ENCODE data around the gene INTS3. TPM values are rescaled to one million over a fixed set of nuclear protein-coding genes. Genes with fewer than 3 reads are reported as not detected.

INTS3 gene
- total RNA-seq, 2 experiments from 2014 or later: 52.0 to 58.0 TPM

DNA sequence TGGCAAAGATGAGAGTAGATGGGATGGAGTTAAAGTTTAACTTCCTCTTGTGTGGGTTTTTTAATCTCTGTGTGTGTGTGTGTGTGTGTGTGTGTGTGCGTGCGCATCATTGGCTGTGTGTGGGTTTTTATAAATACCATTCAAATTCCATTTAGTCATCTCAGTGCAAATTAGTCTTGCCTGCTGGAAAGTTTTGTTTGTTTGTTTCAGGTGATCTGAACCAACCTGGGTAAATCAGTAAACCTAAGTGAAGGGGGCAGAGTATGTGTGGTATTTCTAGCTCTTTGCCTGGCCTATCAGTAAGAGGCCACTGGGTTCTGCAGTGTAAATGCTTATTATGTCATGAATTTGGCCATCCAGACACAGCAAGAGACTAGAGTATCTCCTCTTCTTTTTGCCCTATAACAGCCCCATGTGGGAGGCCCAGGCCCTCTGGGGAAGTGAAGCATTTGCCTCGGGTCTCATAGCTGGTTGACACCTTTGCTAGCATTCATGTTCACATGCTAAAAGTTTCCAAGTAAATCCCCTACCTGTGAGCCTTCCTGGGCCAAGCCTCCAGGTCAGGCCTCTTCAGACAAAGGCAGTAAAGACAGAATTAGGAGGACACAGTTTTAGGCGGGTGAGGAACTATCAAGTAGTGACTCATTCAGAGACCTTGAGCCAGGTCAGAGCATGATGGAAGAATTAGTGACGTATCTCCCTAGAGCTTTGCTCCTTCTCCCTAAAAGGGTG, 14.7 kb downstream of the INTS3 start:
- CTCF ChIA-PET: interaction anchor here (0.6 to 1.6 kb wide), 4 partner anchors 10 to 71 kb away, joined by 3 to 5 read pairs (median 4); partner anchors contain the start of gene ILF2
- Mint-ChIP-seq H3K4me3 (no peak overlapping the region), H3K4me1 (peaks cover 20% of the 10 kb centered on the region), H3K9me3 (ENCODE audit: low read depth) (no peaks in the 10 kb centered on the region), H3K36me3 (ENCODE audit: low read depth) (peaks cover 44% of the 10 kb centered on the region), H3K27me3 (no peaks in the 10 kb centered on the region), H3K27ac (peak overlapping the region; percentile 64)
- intact Hi-C loops (cut with DNase I, micrococcal nuclease): no loop called here
- ATAC-seq (peak; percentile 36), DNase-seq (peak; percentile 17)
- POLR2A ChIA-PET: interaction anchor here (0.6 kb wide), 1 partner anchor 225 kb away, joined by 3 read pairs; no protein-coding TSS in a partner anchor

DNA sequence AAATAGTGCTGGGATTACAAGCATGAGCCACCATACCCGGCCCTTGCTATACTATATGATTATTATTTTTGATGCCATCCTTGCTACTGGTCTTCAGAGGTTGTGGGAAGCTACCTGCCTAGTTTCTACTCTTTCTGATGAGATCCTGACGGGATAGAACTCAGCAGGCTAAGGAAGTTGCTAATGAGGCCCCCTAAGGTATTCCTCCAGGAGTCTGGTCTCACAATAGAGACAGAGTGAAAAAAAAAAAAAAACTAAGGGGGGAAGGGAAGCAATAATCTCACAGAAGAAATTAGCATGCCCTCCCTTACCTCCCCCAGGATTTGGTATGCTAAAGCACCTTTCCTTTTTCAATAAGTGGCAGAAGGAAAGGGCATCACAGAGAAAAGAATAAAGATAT, 17.6 kb downstream of the INTS3 start:
- H3K4me3 Mint-ChIP-seq: no peak overlapping the region
- H3K27me3 Mint-ChIP-seq: no peaks in the 10 kb centered on the region
- H3K4me1 Mint-ChIP-seq: peaks cover 25% of the 10 kb centered on the region
- CTCF ChIA-PET: interaction anchor here (0.7 kb wide), 1 partner anchor 20 kb away, joined by 3 read pairs; no protein-coding TSS in a partner anchor
- ATAC-seq (no peak), DNase-seq (no peak)
- no peaks in the 10 kb centered on the region for H3K9me3 Mint-ChIP-seq (ENCODE audit: low read depth)
- POLR2A ChIA-PET: no interaction called here
- H3K27ac Mint-ChIP-seq: no peak overlapping the region
- H3K36me3 Mint-ChIP-seq (ENCODE audit: low read depth): peaks cover 55% of the 10 kb centered on the region
- intact Hi-C loops (cut with DNase I, micrococcal nuclease): no loop called here

DNA sequence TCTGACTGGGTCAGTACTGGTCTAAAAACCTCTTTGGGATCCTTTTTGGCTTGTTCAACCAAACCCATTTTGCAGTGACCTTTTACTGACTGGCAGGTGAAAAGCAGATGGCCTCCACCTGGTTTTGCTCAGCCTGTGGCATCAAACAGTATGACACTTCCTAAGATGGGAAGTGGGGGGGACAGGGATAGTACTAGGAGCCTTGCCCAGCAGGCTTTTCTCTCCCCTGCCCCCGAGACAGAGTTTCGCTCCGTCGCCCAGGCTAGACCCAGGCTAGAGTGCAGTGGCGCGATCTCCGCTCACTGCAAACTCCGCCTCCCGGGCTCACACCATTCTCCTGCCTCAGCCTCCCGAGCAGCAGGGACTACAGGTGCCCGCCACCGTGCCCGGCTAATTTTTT, 18.3 kb downstream of the INTS3 start:
- Mint-ChIP-seq H3K4me1 (peaks cover 25% of the 10 kb centered on the region), H3K36me3 (ENCODE audit: low read depth) (peaks cover 57% of the 10 kb centered on the region), H3K27ac (no peak overlapping the region), H3K4me3 (no peak overlapping the region), H3K9me3 (ENCODE audit: low read depth) (no peaks in the 10 kb centered on the region), H3K27me3 (no peaks in the 10 kb centered on the region)
- intact Hi-C loops (cut with DNase I, micrococcal nuclease): no loop called here
- no peak for ATAC-seq
- no peak for DNase-seq
- CTCF ChIA-PET: interaction anchor here (0.7 kb wide), 1 partner anchor 35 kb away, joined by 3 read pairs; no protein-coding TSS in a partner anchor
- POLR2A ChIA-PET: no interaction called here

DNA sequence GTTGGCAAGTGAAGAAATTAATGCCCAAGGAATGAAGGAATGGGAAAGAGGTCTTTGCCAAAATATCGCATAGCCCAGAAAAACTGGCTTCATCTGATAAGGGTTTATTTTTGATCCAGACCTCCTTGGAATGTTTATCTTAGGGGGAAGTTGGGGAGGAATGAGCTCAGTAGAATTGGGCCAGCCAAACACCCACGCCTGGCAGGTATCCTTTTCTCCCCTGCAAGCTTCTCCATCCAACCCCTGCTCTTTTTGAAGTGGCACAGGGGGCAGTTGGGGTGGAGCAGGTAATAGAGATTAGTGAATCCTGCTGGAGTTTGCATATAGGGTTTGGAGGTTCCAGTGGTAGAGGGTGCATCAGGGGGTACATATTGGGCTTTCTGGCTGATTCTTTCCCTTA, 21.1 kb downstream of the INTS3 start:
- H3K36me3 Mint-ChIP-seq (ENCODE audit: low read depth): peaks cover 48% of the 10 kb centered on the region
- no peaks in the 10 kb centered on the region for H3K9me3 Mint-ChIP-seq (ENCODE audit: low read depth)
- intact Hi-C loops (cut with DNase I, micrococcal nuclease): loop anchor here (1.0 kb wide), 4 partner anchors 72 to 240 kb away; partner anchors contain the start of gene RAB13 (in 1 of the 2)
- ATAC-seq: no peak
- no peak for DNase-seq
- no peak overlapping the region for H3K4me3 Mint-ChIP-seq
- ChIA-PET CTCF (interaction anchor here (0.6 to 1.8 kb wide), 12 partner anchors 13 to 126 kb away, joined by 3 to 5 read pairs (median 3); no protein-coding TSS in a partner anchor), POLR2A (no interaction called here)
- H3K27me3 Mint-ChIP-seq: no peaks in the 10 kb centered on the region
- peaks cover 5% of the 10 kb centered on the region for H3K4me1 Mint-ChIP-seq
- no peak overlapping the region for H3K27ac Mint-ChIP-seq

DNA sequence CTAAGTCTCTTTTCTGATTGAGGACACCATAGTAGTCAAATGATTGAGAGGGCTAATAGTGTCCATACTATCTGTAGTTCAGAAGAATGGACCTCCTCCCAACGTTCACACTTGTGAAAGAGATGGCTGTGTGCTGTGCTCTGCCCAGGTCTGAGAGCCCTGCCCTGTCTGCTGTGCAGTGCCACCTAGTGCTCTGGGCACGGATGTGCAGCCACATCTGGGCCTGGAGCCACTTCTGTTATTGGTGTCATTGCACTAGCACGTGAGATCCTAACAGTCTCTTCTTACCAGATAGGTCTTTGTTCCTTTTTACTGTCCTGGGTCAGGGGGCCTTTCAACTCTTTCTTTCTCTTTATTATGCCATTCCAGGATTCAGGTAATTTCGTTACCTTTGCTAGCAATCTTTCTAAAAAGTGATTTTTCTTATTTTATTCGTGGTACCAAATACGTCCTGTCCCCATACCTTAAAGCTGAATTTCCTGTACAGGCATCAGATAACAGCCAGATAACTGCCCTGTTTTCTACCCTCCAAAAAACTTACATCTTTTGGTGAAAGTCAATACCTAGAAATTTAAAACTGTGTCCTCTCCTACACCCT, 21.7 kb downstream of the INTS3 start:
- Mint-ChIP-seq H3K9me3 (ENCODE audit: low read depth) (no peaks in the 10 kb centered on the region), H3K4me1 (peaks cover 5% of the 10 kb centered on the region), H3K4me3 (no peak overlapping the region), H3K27me3 (no peaks in the 10 kb centered on the region), H3K27ac (no peak overlapping the region), H3K36me3 (ENCODE audit: low read depth) (peaks cover 50% of the 10 kb centered on the region)
- peak; percentile 89 for DNase-seq
- ChIA-PET POLR2A (no interaction called here), CTCF (interaction anchor here (0.6 to 3.2 kb wide), 12 partner anchors 10 to 239 kb away, joined by 3 to 21 read pairs (median 4); partner anchors contain the start of genes INTS3 and NPR1)
- peak; percentile 100 for ATAC-seq
- intact Hi-C loops (cut with DNase I, micrococcal nuclease): loop anchor here (1.0 kb wide), 4 partner anchors 72 to 240 kb away; partner anchors contain the start of gene RAB13 (in 1 of the 2)

DNA sequence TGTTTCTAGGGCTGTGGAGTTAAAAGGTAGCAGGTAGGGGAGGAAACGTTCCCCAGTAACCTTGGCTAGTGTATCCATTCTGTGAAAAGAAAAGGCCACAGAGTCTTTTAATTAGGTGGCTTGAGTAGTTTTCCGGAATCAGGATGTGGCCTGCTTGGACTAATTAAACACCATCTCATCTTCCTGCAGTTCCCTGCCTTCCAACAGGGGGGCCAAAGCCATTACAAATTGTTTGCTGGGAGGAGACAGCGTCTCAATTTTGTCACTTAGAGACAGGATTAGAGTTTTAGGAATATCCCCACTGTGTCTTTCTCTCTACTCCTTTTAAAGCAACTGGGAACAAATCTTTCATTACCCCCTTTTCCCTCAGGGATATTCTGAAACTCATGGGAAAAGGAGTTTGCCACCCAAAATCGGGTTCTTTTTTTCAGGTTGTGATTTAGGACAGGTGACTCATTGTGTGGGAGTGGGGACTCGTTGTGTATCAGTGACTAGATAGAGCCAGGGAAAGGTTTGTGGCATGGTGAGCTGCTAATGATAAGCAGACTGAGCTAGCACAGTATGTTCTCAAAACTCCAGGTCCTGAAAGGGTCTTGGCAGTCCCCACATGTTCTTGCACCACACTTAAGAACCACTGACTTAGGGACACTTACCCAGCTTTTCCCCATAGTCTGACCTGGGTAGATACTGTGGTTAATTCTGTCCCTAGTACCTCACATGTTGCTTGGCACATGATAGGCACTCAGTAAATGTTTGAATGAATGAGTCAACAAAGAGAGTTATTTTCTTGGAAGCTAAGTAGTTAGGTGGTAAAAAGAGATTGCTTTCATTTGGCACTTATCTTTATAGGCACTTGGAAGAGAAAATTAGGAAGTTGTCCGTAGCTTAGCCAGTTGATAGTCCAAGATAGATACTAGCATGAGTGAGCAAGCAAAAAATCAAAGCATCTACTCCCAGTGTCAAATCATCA, 22.5 kb downstream of the INTS3 start:
- Mint-ChIP-seq H3K36me3 (ENCODE audit: low read depth) (peaks cover 53% of the 10 kb centered on the region), H3K27me3 (no peaks in the 10 kb centered on the region), H3K4me3 (no peak overlapping the region), H3K9me3 (ENCODE audit: low read depth) (no peaks in the 10 kb centered on the region), H3K4me1 (peaks cover 5% of the 10 kb centered on the region), H3K27ac (no peak overlapping the region)
- intact Hi-C loops (cut with DNase I, micrococcal nuclease): no loop called here
- DNase-seq (no peak), ATAC-seq (no peak)
- ChIA-PET POLR2A (no interaction called here), CTCF (interaction anchor here (0.6 to 3.2 kb wide), 14 partner anchors 9 to 240 kb away, joined by 3 to 21 read pairs (median 4); partner anchors contain the start of genes INTS3 and NPR1)

DNA sequence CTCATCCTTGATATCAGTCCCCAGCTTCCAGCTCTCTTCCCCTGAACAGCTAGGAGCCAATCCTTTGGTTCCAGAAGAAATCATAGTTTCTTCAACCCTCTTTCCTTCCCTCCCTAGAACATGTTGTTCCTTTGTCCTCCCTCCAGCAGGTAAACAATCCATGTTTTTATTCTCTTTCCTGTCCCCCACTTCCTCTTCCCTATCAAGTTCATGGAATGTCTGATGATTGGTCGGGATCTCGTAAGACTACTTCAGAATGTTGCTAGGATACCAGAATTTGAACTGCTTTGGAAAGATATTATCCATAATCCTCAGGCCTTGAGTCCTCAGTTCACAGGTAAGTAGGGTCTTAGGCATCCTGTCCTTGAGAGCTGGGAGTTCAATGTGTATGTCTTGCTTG, 24.2 kb downstream of the INTS3 start:
- Mint-ChIP-seq H3K9me3 (ENCODE audit: low read depth) (no peaks in the 10 kb centered on the region), H3K36me3 (ENCODE audit: low read depth) (peaks cover 47% of the 10 kb centered on the region), H3K4me1 (peaks cover 5% of the 10 kb centered on the region), H3K27me3 (no peaks in the 10 kb centered on the region), H3K27ac (no peak overlapping the region), H3K4me3 (no peak overlapping the region)
- no peak for DNase-seq
- ATAC-seq: no peak
- ChIA-PET POLR2A (no interaction called here), CTCF (interaction anchor here (0.6 to 3.2 kb wide), 5 partner anchors 73 to 242 kb away, joined by 3 to 21 read pairs (median 4); partner anchors contain the start of gene NPR1)
- intact Hi-C loops (cut with DNase I, micrococcal nuclease): no loop called here

DNA sequence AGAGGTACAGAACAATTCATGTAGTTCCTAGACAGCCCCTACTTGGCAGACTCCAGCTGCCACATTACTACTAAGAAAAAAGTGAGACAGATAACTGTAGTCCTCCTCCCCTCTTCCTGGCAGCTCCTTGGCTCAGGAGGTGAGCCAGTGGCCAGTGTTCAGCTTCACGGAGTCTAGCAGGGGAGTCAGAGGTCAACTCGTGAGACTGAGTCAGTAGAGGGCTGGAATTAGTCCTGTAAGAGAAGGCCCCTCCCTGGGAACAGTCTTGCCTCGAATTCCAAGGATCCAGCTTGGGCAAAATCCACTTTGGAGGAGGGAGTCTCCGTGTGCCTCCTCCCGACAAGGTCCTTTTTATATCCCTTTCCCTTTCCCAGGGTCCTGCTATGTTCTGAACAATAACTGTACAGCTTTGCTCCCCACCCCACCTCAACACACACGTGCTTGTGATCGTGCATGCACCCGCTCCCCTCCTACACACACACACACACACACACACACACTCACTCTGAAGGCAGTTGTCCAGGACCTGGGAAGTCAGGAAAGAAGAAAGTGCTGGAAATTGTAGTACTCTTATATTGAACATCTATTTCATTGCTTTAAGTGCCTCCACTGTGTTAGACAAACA, 24.8 kb downstream of the INTS3 start:
- Mint-ChIP-seq H3K4me3 (no peak overlapping the region), H3K36me3 (ENCODE audit: low read depth) (peaks cover 45% of the 10 kb centered on the region), H3K27ac (no peak overlapping the region), H3K27me3 (no peaks in the 10 kb centered on the region), H3K9me3 (ENCODE audit: low read depth) (no peaks in the 10 kb centered on the region), H3K4me1 (peaks cover 5% of the 10 kb centered on the region)
- DNase-seq (no peak), ATAC-seq (no peak)
- POLR2A ChIA-PET: interaction anchor here (0.6 kb wide), 2 partner anchors 53 to 70 kb away, joined by 3 to 13 read pairs; no protein-coding TSS in a partner anchor
- CTCF ChIA-PET: interaction anchor here (1.4 to 3.2 kb wide), 2 partner anchors 74 to 77 kb away, joined by 5 to 21 read pairs; partner anchors contain the start of gene NPR1
- intact Hi-C loops (cut with DNase I, micrococcal nuclease): no loop called here

DNA sequence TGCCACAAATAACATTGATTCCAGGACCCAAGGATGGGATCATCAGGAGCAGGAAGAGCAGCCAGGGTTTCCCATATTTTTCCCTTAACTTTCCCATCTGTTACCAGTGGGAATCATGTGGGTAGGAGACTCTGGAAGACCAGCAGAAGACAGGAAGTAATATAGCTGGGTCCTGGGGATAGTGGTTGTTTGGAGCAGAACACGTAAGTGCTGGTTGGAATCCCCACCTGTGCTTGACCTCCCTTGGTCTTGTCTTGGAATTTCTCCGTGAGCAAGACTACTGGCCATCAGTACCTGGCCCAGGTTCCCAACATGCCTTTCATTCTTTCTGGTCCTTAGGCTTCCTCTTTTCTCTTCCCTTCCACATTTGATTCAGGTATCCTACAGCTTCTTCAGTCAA, 26.4 kb downstream of the INTS3 start:
- Mint-ChIP-seq H3K27me3 (no peaks in the 10 kb centered on the region), H3K9me3 (ENCODE audit: low read depth) (no peaks in the 10 kb centered on the region), H3K36me3 (ENCODE audit: low read depth) (peaks cover 45% of the 10 kb centered on the region), H3K27ac (no peak overlapping the region), H3K4me1 (peaks cover 5% of the 10 kb centered on the region), H3K4me3 (no peak overlapping the region)
- ChIA-PET CTCF (interaction anchor here (0.5 to 1.2 kb wide), 5 partner anchors 26 to 344 kb away, joined by 3 to 5 read pairs (median 3); no protein-coding TSS in a partner anchor), POLR2A (interaction anchor here (0.6 kb wide), 1 partner anchor 548 kb away, joined by 3 read pairs; no protein-coding TSS in a partner anchor)
- intact Hi-C loops (cut with DNase I, micrococcal nuclease): no loop called here
- no peak for DNase-seq
- no peak for ATAC-seq

DNA sequence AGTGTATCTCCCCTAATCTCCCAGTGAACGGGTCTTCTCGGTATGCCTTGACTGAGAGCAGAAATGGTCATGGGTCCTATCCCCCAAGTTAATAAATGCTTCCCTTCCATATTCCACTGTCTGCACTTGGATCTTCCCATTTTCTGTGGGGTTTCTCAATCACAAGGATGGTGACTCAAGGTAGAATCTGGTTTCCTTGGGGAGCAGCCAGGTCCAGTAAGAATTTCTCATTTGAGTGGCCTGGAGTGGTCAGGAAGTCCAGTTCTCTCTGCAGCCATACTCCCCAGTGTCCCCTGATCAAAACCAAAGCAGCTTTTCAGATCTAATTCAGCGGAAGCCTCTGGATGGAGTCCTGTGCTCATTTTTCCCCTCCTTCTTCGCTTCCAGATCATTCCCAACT, 32.6 kb downstream of the INTS3 start:
- DNase-seq: no peak
- ChIA-PET POLR2A (no interaction called here), CTCF (interaction anchor here (0.5 kb wide), 1 partner anchor 487 kb away, joined by 3 read pairs; no protein-coding TSS in a partner anchor)
- Mint-ChIP-seq H3K27me3 (no peaks in the 10 kb centered on the region), H3K36me3 (ENCODE audit: low read depth) (peaks cover 25% of the 10 kb centered on the region), H3K4me1 (no peaks in the 10 kb centered on the region), H3K4me3 (no peak overlapping the region), H3K9me3 (ENCODE audit: low read depth) (no peaks in the 10 kb centered on the region), H3K27ac (no peak overlapping the region)
- intact Hi-C loops (cut with DNase I, micrococcal nuclease): no loop called here
- ATAC-seq: no peak
